SU-DHL-6 (cell line): ENCODE measurements around the gene NAV1.

ENCODE experiments used
- H2AFZ ChIP-seq: fragments of 200-600 bp; sonication (generic); 2 replicates; pipeline ENCODE4 v1.6.1; 2014; ENCODE audit warnings: low read depth, mild to moderate bottlenecking, moderate library complexity, mixed read lengths, antibody characterized with exemption, low read length; ENCODE audit not compliant: severe bottlenecking
- H3F3A ChIP-seq: fragments of 200-600 bp; shearing (Covaris generic); 2 replicates; pipeline ENCODE4 v1.6.0; 2016; ENCODE audit warnings: antibody characterized with exemption, mild to moderate bottlenecking; ENCODE audit not compliant: insufficient read depth
- H3K27ac ChIP-seq: fragments of 200-600 bp; sonication (generic); 2 replicates; pipeline ENCODE4 v1.5.1; 2016; ENCODE audit warnings: low read depth, mild to moderate bottlenecking, low read length, moderate library complexity, mixed read lengths
- H3K27me3 ChIP-seq: fragments of 200-600 bp; sonication (generic), shearing (Covaris generic); 2 replicates; pipeline ENCODE4 v1.6.0; 2014; ENCODE audit warnings: mild to moderate bottlenecking, low read length
- H3K36me3 ChIP-seq: fragments of 200-600 bp; sonication (generic); 2 replicates; pipeline ENCODE4 v1.6.1; 2014; ENCODE audit warnings: mild to moderate bottlenecking, low read length, mixed read lengths
- H3K4me2 ChIP-seq: fragments of 300-600, 200-600 bp; shearing (Covaris generic), sonication (generic); 2 replicates; pipeline ENCODE4 v1.6.0; 2014; ENCODE audit warnings: low read length, low read depth, mild to moderate bottlenecking; ENCODE audit not compliant: poor library complexity, severe bottlenecking
- H3K4me3 ChIP-seq: fragments of 200-600 bp; sonication (generic); 2 replicates; pipeline ENCODE4 v1.5.1; 2014; ENCODE audit warnings: antibody characterized with exemption, low read length, mild to moderate bottlenecking, mixed read lengths; ENCODE audit not compliant: insufficient read depth, poor library complexity, severe bottlenecking
- H3K79me2 ChIP-seq: fragments of 200-600 bp; sonication (generic); 2 replicates; pipeline ENCODE4 v1.6.1; 2014; ENCODE audit warnings: mild to moderate bottlenecking, low read length, moderate library complexity; ENCODE audit not compliant: insufficient read depth
- H3K9ac ChIP-seq: fragments of 200-600 bp; sonication (generic); 2 replicates; pipeline ENCODE4 v1.7.0; 2014; ENCODE audit warnings: mild to moderate bottlenecking, low read length
- H3K9me2 ChIP-seq: fragments of 200-600 bp; sonication (generic); replicated peaks from 2 replicates; pipeline ENCODE4 v1.6.1; 2014; ENCODE audit warnings: low read length; ENCODE audit not compliant: insufficient read depth
- H3K9me3 ChIP-seq: fragments of 200-600 bp; sonication (generic); 2 replicates; pipeline ENCODE4 v1.6.1; 2014; ENCODE audit warnings: low read length, mixed read lengths; ENCODE audit not compliant: insufficient read depth
- H4K20me1 ChIP-seq: fragments of 200-600 bp; sonication (generic); 2 replicates; pipeline ENCODE4 v1.6.1; 2014; ENCODE audit warnings: low read depth, mild to moderate bottlenecking, antibody characterized with exemption, low read length, moderate library complexity, mixed read lengths
- CTCF ChIP-seq: fragments of 200-600 bp; sonication (generic); IDR thresholded peaks from one replicate; pipeline ENCODE4 v1.5.1; 2017; ENCODE audit warnings: antibody characterized with exemption, mild to moderate bottlenecking, low read length, moderate library complexity; ENCODE audit not compliant: insufficient read depth, poor library complexity, severe bottlenecking
- EZH2phosphoT487 ChIP-seq: fragments of 200-600 bp; sonication (generic), shearing (Covaris generic); conservative IDR thresholded peaks from 2 replicates; pipeline ENCODE4 v1.6.1; 2018; ENCODE audit warnings: mild to moderate bottlenecking, antibody characterized with exemption, low read length, moderate library complexity, mixed read lengths

Gene NAV1

DNA sequence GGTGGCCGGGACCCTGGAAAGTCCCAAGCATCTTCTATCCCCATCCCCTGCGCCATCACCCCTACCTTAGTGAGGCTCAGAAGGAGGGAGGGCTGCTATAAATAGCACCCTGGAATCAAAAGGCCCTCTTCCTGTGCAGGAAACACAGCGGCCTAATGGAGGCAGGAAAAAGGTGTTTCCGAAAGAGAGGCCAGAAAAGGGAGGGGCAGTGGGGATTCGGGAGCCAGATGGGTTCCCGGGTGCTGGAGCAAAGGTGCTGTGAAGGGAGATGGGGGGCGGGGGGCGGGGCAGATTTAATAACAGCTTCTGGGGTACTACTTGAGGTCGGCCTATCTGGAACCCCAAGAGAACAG is 16.6 kb downstream of the NAV1 start:
- no peak overlapping the region for H3K9ac ChIP-seq
- H3K36me3 ChIP-seq: no peaks in the 10 kb centered on the region
- H2AFZ ChIP-seq: no peak overlapping the region
- H3F3A ChIP-seq: no peaks in the 10 kb centered on the region
- no peaks in the 10 kb centered on the region for H3K9me2 ChIP-seq
- no peaks in the 10 kb centered on the region for H3K9me3 ChIP-seq
- no peaks in the 10 kb centered on the region for H3K27me3 ChIP-seq
- no peak overlapping the region for H3K27ac ChIP-seq
- H4K20me1 ChIP-seq: no peaks in the 10 kb centered on the region
- no peak for TF ChIP-seq EZH2phosphoT487
- TF ChIP-seq CTCF: no peak
- no peak overlapping the region for H3K4me2 ChIP-seq
- H3K79me2 ChIP-seq: no peaks in the 10 kb centered on the region
- no peak overlapping the region for H3K4me3 ChIP-seq

- H3K36me3 ChIP-seq: no peaks in the 10 kb centered on the region
- TF ChIP-seq CTCF (no peak), EZH2phosphoT487 (no peak)
- H3K9me2 ChIP-seq: no peaks in the 10 kb centered on the region
- no peak overlapping the region for H3K4me3 ChIP-seq
- no peaks in the 10 kb centered on the region for H4K20me1 ChIP-seq
- H3K79me2 ChIP-seq: no peaks in the 10 kb centered on the region
- H3K9ac ChIP-seq: no peak overlapping the region
- H3F3A ChIP-seq: no peaks in the 10 kb centered on the region
- no peak overlapping the region for H3K27ac ChIP-seq
- no peaks in the 10 kb centered on the region for H3K9me3 ChIP-seq
- H2AFZ ChIP-seq: no peak overlapping the region
- H3K4me2 ChIP-seq: no peak overlapping the region
- no peaks in the 10 kb centered on the region for H3K27me3 ChIP-seq
These were observed 18.1 kb downstream of the NAV1 start for GRCh38 chr1:201556841-201557571.

DNA sequence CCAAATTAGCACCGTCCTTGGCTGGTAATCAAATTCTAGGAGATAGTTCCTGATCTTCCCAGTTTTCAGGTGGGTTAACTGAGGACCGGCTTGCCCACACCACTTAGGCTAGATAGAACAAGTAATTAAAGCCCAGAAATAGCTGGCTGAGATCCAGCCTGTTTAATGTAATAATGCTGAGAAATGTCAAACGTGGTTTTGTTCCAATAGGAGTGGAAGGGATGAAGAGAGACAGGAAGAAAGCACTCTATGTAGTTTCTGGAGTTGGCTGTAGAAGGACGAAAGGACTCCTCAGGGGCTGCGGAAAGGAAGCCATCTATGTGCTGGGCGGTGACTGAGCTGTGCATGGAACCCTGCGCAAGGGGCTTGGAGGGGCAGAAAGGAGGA is 18.6 kb downstream of the NAV1 start:
- no peak overlapping the region for H3K9ac ChIP-seq
- H3K27me3 ChIP-seq: no peaks in the 10 kb centered on the region
- H3K9me2 ChIP-seq: no peaks in the 10 kb centered on the region
- H3F3A ChIP-seq: no peaks in the 10 kb centered on the region
- H2AFZ ChIP-seq: no peak overlapping the region
- TF ChIP-seq CTCF (no peak), EZH2phosphoT487 (no peak)
- no peaks in the 10 kb centered on the region for H3K9me3 ChIP-seq
- no peak overlapping the region for H3K4me2 ChIP-seq
- no peaks in the 10 kb centered on the region for H3K36me3 ChIP-seq
- H3K27ac ChIP-seq: no peak overlapping the region
- H3K79me2 ChIP-seq: no peaks in the 10 kb centered on the region
- H4K20me1 ChIP-seq: no peaks in the 10 kb centered on the region
- no peak overlapping the region for H3K4me3 ChIP-seq
